ENCODE measurements around the gene WFDC10B. TPM values are rescaled to one million over a fixed set of nuclear protein-coding genes. Genes with fewer than 3 reads are reported as not detected.
"Not testable (repeated sequence)": the region's sequence is repeated elsewhere in the genome, so short reads cannot be mapped to it uniquely, and the experiment has no call there.

WFDC10B gene
- total RNA-seq, 1 experiment from 2014 or later, result 0.42 TPM

DNA sequence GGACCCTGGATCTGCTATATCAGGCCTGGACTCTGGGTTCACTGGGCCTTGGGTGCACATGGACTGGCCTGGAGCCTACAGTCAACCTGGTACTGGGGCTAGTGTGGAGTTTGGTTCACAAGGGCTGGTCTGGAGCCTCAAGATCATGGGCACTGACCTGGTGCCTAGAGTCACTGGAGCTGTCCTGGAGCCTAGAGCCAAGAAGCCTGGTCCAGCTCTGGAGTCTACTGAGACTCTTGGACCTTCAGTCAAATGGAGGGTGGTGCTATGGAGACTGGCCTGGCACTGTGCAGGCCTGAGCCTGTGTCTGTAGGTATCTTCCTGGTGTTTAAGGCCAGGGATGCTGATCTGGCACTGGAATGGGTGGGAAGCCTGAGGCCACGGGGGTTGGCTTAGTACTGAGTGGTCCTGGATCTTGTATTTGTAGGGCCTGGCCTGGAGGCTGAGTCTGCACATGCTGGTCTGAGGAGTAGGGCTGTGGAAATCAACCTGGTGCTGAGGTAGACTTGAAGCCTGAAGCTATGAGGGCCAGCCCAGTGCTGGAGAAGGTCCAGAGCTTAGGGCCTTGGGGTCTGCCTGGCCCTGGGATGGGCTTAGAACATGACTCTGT lies 57.3 kb downstream of the WFDC10B start:
- no peak for ATAC-seq
- no peak for DNase-seq (ENCODE audit: low spot score)
- no peak overlapping the region for H3K27ac Mint-ChIP-seq
- H3K4me1 Mint-ChIP-seq, result peaks cover 10% of the 10 kb centered on the region
- H3K27me3 Mint-ChIP-seq (ENCODE audit: low read depth), result no peaks in the 10 kb centered on the region
- H3K9me3 Mint-ChIP-seq, result peaks cover 33% of the 10 kb centered on the region
- H3K4me3 Mint-ChIP-seq, result no peak overlapping the region
- ChIA-PET CTCF (interaction anchor here (1.0 kb wide), 1 partner anchor 18 kb away, joined by 3 read pairs; the partner anchor contains the start of gene WFDC10A), POLR2A (no interaction called here)
- peaks cover 33% of the 10 kb centered on the region for H3K36me3 Mint-ChIP-seq
- TF ChIP-seq JUN (CRISPR knock-in tag; IDR thresholded peaks at IDR 0.05), result 0 out of 2 replicates have a peak, but pooled peaks have one; percentile 22
- TF ChIP-seq, protein P1, sequence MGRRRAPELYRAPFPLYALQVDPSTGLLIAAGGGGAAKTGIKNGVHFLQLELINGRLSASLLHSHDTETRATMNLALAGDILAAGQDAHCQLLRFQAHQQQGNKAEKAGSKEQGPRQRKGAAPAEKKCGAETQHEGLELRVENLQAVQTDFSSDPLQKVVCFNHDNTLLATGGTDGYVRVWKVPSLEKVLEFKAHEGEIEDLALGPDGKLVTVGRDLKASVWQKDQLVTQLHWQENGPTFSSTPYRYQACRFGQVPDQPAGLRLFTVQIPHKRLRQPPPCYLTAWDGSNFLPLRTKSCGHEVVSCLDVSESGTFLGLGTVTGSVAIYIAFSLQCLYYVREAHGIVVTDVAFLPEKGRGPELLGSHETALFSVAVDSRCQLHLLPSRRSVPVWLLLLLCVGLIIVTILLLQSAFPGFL (CRISPR knock-in tag; IDR thresholded peaks at IDR 0.05; ENCODE audit: borderline replicate concordance), result no peak

DNA sequence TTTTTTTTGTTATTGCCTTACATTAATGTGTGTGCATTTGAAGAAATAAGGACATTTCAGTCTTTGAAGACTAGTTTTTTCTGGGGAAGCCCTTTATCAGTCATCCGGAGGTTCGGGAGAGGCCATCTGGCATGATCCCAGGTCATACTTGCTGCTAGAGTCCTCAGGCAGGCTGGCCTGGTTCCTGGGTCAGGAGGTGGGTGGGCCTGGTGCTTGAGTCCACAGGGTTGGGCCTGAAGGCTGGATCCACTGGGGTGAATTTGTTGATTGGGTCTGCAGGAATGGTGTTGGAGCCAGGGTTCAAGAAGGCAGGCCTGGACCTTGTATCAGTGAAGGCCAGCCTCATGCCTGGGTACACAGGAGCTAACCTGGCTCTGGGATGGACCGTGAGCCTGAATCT lies 57.9 kb downstream of the WFDC10B start:
- no peak for ATAC-seq
- Mint-ChIP-seq H3K27ac (no peak overlapping the region), H3K27me3 (ENCODE audit: low read depth) (no peaks in the 10 kb centered on the region), H3K9me3 (peaks cover 26% of the 10 kb centered on the region), H3K4me3 (no peak overlapping the region), H3K36me3 (peaks cover 27% of the 10 kb centered on the region), H3K4me1 (peaks cover 10% of the 10 kb centered on the region)
- TF ChIP-seq KAT7 (CRISPR knock-in tag; IDR thresholded peaks at IDR 0.05; ENCODE audit: borderline replicate concordance) (no peak), JAZF1 (CRISPR knock-in tag; IDR thresholded peaks at IDR 0.05) (no peak)
- TF ChIP-seq, protein P2, sequence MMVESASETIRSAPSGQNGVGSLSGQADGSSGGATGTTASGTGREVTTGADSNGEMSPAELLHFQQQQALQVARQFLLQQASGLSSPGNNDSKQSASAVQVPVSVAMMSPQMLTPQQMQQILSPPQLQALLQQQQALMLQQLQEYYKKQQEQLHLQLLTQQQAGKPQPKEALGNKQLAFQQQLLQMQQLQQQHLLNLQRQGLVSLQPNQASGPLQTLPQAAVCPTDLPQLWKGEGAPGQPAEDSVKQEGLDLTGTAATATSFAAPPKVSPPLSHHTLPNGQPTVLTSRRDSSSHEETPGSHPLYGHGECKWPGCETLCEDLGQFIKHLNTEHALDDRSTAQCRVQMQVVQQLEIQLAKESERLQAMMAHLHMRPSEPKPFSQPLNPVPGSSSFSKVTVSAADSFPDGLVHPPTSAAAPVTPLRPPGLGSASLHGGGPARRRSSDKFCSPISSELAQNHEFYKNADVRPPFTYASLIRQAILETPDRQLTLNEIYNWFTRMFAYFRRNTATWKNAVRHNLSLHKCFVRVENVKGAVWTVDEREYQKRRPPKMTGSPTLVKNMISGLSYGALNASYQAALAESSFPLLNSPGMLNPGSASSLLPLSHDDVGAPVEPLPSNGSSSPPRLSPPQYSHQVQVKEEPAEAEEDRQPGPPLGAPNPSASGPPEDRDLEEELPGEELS (CRISPR knock-in tag; IDR thresholded peaks at IDR 0.05), result no peak
- TF ChIP-seq, protein P3, sequence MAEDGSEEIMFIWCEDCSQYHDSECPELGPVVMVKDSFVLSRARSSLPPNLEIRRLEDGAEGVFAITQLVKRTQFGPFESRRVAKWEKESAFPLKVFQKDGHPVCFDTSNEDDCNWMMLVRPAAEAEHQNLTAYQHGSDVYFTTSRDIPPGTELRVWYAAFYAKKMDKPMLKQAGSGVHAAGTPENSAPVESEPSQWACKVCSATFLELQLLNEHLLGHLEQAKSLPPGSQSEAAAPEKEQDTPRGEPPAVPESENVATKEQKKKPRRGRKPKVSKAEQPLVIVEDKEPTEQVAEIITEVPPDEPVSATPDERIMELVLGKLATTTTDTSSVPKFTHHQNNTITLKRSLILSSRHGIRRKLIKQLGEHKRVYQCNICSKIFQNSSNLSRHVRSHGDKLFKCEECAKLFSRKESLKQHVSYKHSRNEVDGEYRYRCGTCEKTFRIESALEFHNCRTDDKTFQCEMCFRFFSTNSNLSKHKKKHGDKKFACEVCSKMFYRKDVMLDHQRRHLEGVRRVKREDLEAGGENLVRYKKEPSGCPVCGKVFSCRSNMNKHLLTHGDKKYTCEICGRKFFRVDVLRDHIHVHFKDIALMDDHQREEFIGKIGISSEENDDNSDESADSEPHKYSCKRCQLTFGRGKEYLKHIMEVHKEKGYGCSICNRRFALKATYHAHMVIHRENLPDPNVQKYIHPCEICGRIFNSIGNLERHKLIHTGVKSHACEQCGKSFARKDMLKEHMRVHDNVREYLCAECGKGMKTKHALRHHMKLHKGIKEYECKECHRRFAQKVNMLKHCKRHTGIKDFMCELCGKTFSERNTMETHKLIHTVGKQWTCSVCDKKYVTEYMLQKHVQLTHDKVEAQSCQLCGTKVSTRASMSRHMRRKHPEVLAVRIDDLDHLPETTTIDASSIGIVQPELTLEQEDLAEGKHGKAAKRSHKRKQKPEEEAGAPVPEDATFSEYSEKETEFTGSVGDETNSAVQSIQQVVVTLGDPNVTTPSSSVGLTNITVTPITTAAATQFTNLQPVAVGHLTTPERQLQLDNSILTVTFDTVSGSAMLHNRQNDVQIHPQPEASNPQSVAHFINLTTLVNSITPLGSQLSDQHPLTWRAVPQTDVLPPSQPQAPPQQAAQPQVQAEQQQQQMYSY (CRISPR knock-in tag; IDR thresholded peaks at IDR 0.05), result no peak
- ChIA-PET CTCF (no interaction called here), POLR2A (no interaction called here)
- no peak for DNase-seq (ENCODE audit: low spot score)

DNA sequence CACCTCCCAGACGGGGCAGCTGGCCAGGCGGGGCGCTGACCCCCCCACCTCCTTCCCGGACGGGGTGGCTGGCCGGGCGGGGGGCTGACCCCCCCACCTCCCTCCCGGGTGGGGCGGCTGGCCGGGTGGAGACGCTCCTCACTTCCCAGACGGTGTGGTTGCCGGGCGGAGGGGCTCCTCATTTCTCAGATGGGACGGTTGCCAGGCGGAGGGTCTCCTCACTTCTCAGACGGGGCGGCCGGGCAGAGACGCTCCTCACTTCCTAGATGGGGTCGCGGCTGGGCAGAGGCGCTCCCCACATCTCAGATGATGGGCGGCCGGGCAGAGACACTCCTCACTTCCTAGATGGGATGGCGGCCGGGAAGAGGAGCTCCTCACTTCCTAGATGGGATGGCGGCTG lies 59.0 kb downstream of the WFDC10B start:
- DNase-seq (ENCODE audit: low spot score); ATAC-seq; POLR2A ChIA-PET; CTCF ChIA-PET; H3K4me3 Mint-ChIP-seq; H3K27me3 Mint-ChIP-seq (ENCODE audit: low read depth); H3K27ac Mint-ChIP-seq: not testable (repeated sequence)
- Mint-ChIP-seq H3K9me3 (peaks cover 18% of the 10 kb centered on the region), H3K4me1 (peaks cover 10% of the 10 kb centered on the region), H3K36me3 (peaks cover 17% of the 10 kb centered on the region)

DNA sequence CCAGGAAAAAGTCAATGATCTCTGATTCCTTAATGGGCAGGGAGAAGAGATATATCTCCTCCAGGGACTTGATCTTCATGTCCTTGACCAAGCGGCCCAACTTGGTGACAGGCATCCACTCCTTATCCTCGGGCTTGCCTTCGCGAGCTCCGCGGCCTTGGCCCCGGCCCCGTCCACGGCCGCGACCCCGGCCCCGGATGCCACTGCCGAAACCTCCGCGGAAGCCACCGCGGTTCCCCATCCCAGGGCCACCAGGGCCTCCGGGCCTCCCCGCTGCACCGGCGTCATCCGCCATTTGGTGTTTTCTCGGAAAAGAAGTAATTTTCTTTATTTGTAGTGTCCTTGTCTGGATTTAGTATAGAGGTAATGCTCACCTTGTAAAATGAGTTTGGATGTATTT lies 63.7 kb downstream of the WFDC10B start:
- H3K27ac Mint-ChIP-seq; DNase-seq (ENCODE audit: low spot score); H3K36me3 Mint-ChIP-seq; POLR2A ChIA-PET; H3K27me3 Mint-ChIP-seq (ENCODE audit: low read depth); CTCF ChIA-PET; H3K4me3 Mint-ChIP-seq; ATAC-seq; H3K4me1 Mint-ChIP-seq: not testable (repeated sequence)
- peaks cover 13% of the 10 kb centered on the region for H3K9me3 Mint-ChIP-seq

DNA sequence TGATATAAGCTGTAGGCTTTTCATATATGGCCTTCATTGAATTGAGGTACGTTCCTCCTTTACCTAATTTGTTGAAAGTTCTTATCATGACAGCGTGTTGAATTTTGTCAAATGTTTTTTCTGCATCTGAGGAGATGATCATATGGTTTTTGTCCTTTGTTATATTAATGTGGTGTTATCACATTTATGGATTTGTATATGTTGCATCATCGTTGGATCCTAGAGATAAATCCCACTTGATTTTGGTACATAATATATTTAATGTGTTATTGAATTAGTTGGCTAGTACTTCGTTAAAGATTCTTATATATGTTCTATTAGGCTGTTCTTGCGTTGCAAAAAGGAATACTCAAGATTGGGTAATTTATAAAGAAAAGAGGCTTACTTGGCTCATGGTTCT lies 65.1 kb downstream of the WFDC10B start:
- ATAC-seq (no peak), DNase-seq (ENCODE audit: low spot score) (no peak)
- H3K36me3 Mint-ChIP-seq, result peaks cover 1% of the 10 kb centered on the region; the same call in 1 of the 2 replicates
- ChIA-PET CTCF (interaction anchor here (0.8 kb wide), 1 partner anchor 10 kb away, joined by 3 read pairs; the partner anchor contains the start of gene WFDC10A), POLR2A (no interaction called here)
- no peaks in the 10 kb centered on the region for H3K27me3 Mint-ChIP-seq (ENCODE audit: low read depth)
- H3K9me3 Mint-ChIP-seq, result peaks cover 12% of the 10 kb centered on the region
- no peaks in the 10 kb centered on the region for H3K4me1 Mint-ChIP-seq
- H3K27ac Mint-ChIP-seq, result no peak overlapping the region
- no peak overlapping the region for H3K4me3 Mint-ChIP-seq
- TF ChIP-seq CREB1 (CRISPR knock-in tag; IDR thresholded peaks at IDR 0.05), result no peak
- TF ChIP-seq ZNF232 (CRISPR knock-in tag; IDR thresholded peaks at IDR 0.05), result no peak
- no peak for TF ChIP-seq SP1 (CRISPR knock-in tag; conservative IDR thresholded peaks at IDR 0.05)
- TF ChIP-seq, protein P4, sequence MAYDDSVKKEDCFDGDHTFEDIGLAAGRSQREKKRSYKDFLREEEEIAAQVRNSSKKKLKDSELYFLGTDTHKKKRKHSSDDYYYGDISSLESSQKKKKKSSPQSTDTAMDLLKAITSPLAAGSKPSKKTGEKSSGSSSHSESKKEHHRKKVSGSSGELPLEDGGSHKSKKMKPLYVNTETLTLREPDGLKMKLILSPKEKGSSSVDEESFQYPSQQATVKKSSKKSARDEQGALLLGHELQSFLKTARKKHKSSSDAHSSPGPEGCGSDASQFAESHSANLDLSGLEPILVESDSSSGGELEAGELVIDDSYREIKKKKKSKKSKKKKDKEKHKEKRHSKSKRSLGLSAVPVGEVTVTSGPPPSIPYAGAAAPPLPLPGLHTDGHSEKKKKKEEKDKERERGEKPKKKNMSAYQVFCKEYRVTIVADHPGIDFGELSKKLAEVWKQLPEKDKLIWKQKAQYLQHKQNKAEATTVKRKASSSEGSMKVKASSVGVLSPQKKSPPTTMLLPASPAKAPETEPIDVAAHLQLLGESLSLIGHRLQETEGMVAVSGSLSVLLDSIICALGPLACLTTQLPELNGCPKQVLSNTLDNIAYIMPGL (CRISPR knock-in tag; IDR thresholded peaks at IDR 0.05), result no peak
- TF ChIP-seq JAZF1 (CRISPR knock-in tag; IDR thresholded peaks at IDR 0.05), result no peak
- TF ChIP-seq, protein P5, sequence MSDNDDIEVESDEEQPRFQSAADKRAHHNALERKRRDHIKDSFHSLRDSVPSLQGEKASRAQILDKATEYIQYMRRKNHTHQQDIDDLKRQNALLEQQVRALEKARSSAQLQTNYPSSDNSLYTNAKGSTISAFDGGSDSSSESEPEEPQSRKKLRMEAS (CRISPR knock-in tag; IDR thresholded peaks at IDR 0.05), result no peak
- TF ChIP-seq, protein P6, sequence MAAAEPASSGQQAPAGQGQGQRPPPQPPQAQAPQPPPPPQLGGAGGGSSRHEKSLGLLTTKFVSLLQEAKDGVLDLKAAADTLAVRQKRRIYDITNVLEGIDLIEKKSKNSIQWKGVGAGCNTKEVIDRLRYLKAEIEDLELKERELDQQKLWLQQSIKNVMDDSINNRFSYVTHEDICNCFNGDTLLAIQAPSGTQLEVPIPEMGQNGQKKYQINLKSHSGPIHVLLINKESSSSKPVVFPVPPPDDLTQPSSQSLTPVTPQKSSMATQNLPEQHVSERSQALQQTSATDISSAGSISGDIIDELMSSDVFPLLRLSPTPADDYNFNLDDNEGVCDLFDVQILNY (CRISPR knock-in tag; IDR thresholded peaks at IDR 0.05), result no peak
- TF ChIP-seq, protein P7, sequence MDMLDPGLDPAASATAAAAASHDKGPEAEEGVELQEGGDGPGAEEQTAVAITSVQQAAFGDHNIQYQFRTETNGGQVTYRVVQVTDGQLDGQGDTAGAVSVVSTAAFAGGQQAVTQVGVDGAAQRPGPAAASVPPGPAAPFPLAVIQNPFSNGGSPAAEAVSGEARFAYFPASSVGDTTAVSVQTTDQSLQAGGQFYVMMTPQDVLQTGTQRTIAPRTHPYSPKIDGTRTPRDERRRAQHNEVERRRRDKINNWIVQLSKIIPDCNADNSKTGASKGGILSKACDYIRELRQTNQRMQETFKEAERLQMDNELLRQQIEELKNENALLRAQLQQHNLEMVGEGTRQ (CRISPR knock-in tag; IDR thresholded peaks at IDR 0.05), result no peak

All from WTC11 (cell line).